GM19468 (cell line): ENCODE data around the gene ZSCAN10.
A peak's percentile ranks its signal among the peaks of the same experiment; 100 is the strongest.
"Not testable (repeated sequence)": the region's sequence is repeated elsewhere in the genome, so short reads cannot be mapped to it uniquely, and the experiment has no call there.

Experiments used
- ATAC-seq: cut with Tn5 transposase; IDR thresholded peaks from one replicate; pipeline ENCODE4 v1.9.1; 2021; ENCODE audit warnings: mild to moderate bottlenecking, moderate library complexity, moderate number of reproducible peaks; ENCODE audit not compliant: unreplicated experiment; ENCODE audit errors: extremely low read depth

ZSCAN10 gene

GRCh38 chr16:3066440-3066748, 32.7 kb downstream of the ZSCAN10 start:
- no peak for ATAC-seq

GRCh38 chr16:3065742-3066439, 33.2 kb downstream of the ZSCAN10 start:
- ATAC-seq: no peak

DNA sequence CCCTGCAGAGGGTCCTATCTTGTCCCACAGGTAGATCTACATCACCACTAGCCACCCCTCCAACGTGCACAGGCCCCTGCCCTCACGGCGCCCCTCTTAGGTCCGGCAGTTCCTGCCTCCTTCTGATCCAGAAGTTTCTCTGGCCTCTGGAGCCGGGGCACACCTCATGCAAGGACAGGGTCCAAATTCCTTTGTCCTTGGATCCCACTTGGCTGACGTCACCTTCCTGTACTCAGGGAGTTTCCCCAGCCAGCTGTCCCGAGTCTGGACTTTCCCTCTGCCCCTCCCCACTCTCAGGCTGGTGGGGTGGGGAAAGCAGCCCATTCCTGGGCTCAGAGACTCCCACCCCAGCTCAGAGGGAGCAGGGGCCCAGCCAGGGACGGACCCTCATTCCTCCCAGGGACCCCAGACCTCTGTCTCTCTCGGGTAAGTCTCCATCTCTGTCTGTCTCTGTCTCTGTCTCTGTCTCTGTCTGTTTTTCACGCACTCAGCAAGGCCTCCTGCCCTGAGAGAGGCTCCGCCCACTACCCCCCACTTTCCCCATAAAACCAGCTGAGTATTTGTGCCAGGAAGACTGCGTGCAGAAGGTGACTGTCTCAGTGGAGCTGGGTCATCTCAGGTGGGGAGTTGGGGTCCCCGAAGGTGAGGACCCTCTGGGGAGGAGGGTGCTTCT, 33.9 kb downstream of the ZSCAN10 start, which contains the start of gene IL32:
Gene IL32, plus strand, starts transcription at position 572 of the 673 bp plus-strand sequence. CDS start 172 bp downstream, outside the sequence.
- no peak for ATAC-seq

DNA sequence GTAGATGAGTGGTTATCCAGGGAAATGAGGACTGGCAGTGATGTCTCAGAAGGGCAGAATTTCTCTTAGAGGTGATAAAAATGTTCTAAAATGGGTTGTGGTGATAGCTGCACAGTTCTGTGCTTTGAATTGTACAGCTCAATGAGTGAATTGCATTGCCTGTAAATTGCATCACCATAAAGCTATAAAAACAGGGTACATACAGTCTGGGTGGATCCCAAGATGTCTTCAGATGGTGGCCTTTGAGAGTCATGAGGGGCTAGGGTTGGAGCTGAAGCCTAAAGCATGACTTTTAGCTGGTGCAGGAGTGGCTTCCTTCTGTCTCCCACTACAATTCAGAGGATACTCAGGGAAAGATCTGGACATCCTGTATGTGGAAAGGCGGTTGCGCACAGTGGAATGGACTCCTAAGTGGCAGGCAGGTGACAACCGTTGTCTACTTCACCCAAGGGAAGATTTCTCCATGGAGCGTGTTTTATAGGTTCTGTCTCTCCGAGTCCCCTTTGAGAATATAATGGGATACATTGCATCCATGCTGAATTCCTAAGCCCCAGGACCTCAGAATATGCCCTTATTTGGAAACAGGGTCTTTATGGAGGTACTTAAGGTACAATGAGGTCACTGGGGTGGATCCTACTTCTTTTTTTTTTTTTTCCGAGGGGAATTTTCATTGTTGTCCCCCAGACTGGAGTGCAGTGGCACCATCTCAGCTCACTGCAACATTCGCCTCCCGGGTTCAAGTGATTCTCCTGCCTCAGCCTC, 35.3 kb downstream of the ZSCAN10 start:
- no peak for ATAC-seq

GRCh38 chr16:3062553-3062952, 36.5 kb downstream of the ZSCAN10 start:
- ATAC-seq: no peak

- ATAC-seq: no peak
Observed at GRCh38 chr16:3060339-3061127, 38.6 kb downstream of the ZSCAN10 start.

DNA sequence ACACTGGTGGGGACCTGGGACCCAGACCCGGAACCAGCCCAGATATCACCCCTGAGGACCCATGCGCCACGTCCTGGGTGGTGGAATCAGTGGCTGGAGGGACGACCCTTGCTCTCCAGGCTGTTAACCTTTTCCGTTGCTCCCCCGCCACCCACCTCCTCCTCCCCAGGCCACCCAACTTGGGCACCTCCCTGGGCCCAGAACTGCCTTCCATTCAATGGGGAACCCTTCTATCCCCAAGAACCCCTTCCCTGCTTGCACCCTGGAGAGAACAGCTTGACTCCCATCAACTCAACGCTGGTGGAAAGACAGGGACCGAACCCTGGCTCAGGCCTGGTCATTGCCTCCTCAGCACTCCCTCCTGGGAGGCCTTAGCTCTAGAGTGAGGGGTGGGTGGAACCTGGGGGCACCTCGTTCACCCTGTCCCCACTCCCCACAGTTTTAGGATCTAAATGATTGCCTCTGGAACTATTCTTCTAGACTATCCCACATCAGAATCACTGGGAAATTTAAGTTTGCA, 39.3 kb downstream of the ZSCAN10 start:
- no peak for ATAC-seq

GRCh38 chr16:3059041-3059722, 39.9 kb downstream of the ZSCAN10 start:
- ATAC-seq: peak; percentile 72

DNA sequence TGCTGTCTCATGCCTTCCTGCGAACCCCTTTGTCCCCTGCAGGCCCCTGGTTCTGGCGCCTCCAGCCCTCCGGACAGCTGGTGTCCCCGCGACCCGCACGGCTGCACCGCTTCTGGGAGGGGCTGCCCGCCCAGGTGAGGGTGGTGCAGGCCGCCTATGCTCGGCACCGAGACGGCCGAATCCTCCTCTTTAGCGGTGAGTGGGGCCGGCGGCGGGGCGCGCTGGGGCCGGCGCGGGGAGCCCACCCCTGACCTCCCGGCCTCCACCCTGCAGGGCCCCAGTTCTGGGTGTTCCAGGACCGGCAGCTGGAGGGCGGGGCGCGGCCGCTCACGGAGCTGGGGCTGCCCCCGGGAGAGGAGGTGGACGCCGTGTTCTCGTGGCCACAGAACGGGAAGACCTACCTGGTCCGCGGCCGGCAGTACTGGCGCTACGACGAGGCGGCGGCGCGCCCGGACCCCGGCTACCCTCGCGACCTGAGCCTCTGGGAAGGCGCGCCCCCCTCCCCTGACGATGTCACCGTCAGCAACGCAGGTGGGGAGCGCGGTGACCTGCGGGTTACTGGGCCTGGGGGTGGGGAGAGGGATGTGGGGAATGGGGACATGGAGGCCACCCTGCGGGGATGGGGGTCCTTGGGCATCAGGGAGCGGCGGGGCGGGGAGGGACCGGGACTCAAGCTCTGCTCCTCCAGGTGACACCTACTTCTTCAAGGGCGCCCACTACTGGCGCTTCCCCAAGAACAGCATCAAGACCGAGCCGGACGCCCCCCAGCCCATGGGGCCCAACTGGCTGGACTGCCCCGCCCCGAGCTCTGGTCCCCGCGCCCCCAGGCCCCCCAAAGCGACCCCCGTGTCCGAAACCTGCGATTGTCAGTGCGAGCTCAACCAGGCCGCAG, 40.7 kb downstream of the ZSCAN10 start:
- ATAC-seq: no peak

DNA sequence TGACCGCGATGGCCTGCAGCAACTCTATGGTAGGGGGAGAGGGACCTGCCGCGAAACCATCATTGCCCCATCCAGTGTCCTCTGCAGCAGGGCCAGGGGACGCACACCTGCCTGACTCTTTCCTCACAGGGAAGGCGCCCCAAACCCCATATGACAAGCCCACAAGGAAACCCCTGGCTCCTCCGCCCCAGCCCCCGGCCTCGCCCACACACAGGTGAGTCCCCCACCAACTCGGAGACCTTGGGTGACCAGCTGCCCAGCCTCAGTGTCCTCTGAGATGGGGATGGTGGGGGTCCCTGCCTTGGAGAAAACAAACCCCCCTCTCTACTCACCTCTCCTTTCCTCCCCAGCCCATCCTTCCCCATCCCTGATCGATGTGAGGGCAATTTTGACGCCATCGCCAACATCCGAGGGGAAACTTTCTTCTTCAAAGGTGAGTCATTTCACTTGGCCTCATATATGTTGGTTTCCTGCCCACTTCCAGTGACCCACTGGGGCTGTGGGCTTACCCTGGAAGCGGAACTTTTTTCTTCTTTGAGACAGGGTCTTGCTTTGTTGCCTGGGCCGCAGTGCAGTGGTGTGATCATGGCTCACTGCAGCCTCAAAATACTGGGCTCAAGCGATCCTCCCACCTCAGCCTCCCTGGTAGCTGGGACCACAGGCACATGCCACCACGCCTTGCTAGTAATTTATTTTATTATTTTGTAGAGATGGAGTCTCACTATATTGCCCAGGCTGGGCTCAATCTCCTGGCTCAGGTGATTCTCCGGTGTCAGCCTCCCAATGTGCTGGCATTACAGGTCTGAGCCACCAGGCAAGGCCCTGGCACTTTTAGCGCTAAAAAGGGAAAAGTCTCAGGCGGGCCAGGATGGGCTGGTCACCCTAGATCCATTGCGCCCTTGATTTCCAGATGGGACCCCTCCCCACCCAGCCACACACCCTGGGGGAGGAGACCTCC, 41.6 kb downstream of the ZSCAN10 start:
- ATAC-seq: no peak

DNA sequence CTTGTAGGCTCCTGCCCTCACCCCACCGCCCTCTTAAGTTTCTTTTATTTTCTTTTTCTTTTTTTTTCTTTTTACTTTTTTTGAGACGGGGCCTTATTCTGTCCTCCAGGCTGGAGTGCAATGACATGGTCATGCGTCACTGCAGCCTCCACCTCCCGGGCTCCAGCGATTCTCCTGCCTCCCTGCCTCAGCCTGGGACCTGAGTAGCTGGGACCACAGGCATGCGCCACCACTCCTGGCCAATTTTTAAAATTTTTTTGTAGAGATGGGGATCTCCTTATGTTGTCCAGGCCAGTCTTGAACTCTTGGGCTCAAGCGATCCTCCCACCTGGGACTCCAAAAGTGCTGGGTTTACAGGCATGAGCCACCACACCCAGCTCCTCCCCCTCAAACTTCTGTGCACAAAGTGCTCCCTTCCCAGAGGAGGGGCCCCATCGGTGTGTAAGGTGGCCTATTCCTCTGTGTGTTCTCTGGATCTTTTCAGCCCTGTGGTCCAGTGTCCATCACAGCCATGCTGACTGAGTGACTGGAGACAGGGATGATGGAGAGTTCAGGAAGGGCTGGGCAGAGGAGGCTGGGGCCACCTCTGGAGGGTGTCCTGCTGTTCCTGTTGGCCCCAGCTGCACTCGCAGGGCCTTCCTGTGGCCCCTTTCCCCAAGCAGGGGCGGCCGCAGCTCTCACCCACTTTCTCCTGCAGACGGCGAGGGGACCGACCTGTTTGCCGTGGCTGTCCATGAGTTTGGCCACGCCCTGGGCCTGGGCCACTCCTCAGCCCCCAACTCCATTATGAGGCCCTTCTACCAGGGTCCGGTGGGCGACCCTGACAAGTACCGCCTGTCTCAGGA, 42.5 kb downstream of the ZSCAN10 start:
- ATAC-seq: no peak

GRCh38 chr16:3055734-3056115, 43.4 kb downstream of the ZSCAN10 start:
- not testable (repeated sequence) for ATAC-seq

DNA sequence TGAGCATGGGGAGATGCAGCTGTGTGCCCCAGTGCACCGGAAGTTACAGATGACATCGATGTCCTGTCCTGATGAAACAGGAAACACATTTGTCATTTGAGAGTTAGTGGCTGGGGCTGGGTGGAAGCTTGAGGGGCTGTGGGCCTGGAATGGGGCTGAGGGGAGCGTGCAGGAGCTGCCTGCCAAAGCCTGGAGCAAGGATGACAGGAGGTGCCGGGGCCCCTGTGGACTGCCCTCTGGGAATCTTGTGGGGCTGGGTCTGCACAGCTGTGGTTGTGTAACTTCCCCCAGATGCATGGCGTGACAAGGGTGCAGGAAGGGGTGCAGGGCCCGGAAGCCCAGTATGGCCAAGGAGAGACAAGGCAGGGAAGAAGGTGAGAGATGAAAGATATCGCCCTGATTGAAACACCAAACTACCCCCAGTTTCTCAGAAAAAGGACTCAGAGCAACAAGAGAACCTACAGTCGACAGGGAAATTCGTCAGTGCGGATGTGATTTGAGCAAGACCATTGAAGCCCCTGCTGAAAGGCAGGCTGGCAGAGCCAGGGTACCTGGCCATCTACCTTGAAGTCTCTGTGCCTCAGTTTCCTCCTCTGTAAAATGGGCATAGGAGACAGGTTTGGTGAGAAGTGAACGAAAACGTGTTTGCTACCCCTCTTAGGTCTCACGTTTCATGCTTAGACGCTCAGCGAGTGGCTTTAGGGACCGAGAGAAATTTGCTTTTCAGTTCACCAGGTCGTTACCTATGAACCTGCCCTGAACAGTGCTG, 43.9 kb downstream of the ZSCAN10 start:
- no peak for ATAC-seq

- not testable (repeated sequence) for ATAC-seq
Observed at GRCh38 chr16:3053330-3053710, 45.8 kb downstream of the ZSCAN10 start.

DNA sequence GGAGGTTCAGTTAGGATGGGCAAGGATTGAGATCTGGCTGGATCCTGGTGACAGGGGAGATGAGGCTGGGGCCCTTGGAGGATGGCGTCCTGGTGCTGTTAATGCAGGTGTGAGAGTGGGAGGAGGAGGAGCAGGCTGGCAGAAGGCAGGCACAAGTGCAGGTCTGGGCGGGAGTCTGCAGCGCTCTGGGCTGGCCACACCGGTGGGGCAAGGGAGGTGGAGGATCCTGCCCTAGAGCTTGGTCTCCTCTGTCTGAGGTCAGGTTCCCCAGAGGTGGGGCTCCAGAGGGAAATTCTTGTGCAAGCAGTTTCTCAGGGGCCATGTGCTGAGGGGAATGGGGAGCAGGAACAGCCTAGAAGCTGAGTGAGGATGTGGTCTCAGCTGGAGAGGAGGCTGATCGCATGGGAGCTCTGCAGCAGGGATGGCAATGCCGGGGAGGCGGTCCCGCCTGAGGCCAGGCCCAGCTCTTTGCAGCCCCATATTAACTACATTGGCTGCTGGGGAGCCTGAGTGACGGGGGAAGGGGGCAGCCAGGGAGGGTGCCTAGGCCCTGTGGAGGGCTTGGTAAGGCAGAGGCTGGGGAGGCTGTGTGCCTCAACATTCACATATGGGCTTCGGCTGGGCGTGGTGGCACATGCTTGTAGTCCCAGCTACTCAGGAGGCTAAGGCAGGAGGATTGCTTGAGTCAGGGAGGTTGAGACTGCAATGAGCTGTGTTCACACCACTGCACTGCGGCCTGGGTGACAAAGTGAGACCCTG, 46.3 kb downstream of the ZSCAN10 start:
- not testable (repeated sequence) for ATAC-seq
